Measurements from ENCODE around the gene ELAVL1.
A peak's percentile ranks its signal among the peaks of the same experiment; 100 is the strongest.
"Not testable (repeated sequence)": the region's sequence is repeated elsewhere in the genome, so short reads cannot be mapped to it uniquely, and the experiment has no call there.

The ELAVL1 gene

GRCh38 chr19:8036434-8037099 is 31.1 kb upstream of the ELAVL1 start:
- Histone ChIP-seq H3K36me3 (ENCODE audit: insufficient read depth, low read depth, low read length) (no peaks in the 10 kb centered on the region), H3K9ac (ENCODE audit: low read depth, low read length) (no peak overlapping the region), H3K9me3 (ENCODE audit: insufficient read depth, low read depth, low read length) (no peaks in the 10 kb centered on the region), H3K4me1 (ENCODE audit: insufficient read depth, low read length) (peaks cover 12% of the 10 kb centered on the region), H3K27me3 (ENCODE audit: insufficient read depth, low read length) (no peaks in the 10 kb centered on the region), H3K27ac (ENCODE audit: low read length) (no peak overlapping the region), H3K4me3 (ENCODE audit: low read length) (no peak overlapping the region)

GRCh38 chr19:8034178-8034525 is 28.7 kb upstream of the ELAVL1 start:
- H3K4me1 ChIP-seq (ENCODE audit: insufficient read depth, low read length): peaks cover 12% of the 10 kb centered on the region
- H3K27ac ChIP-seq (ENCODE audit: low read length): no peak overlapping the region
- H3K9ac ChIP-seq (ENCODE audit: low read depth, low read length): no peak overlapping the region
- H3K27me3 ChIP-seq (ENCODE audit: insufficient read depth, low read length): no peaks in the 10 kb centered on the region
- H3K9me3 ChIP-seq (ENCODE audit: insufficient read depth, low read depth, low read length): no peaks in the 10 kb centered on the region
- no peak overlapping the region for H3K4me3 ChIP-seq (ENCODE audit: low read length)
- no peaks in the 10 kb centered on the region for H3K36me3 ChIP-seq (ENCODE audit: insufficient read depth, low read depth, low read length)

GRCh38 chr19:8033287-8034177 is 28.1 kb upstream of the ELAVL1 start:
- not testable (repeated sequence) for H3K27ac ChIP-seq (ENCODE audit: low read length); H3K27me3 ChIP-seq (ENCODE audit: insufficient read depth, low read length); H3K4me3 ChIP-seq (ENCODE audit: low read length); H3K9me3 ChIP-seq (ENCODE audit: insufficient read depth, low read depth, low read length); H3K36me3 ChIP-seq (ENCODE audit: insufficient read depth, low read depth, low read length)
- peaks cover 12% of the 10 kb centered on the region for H3K4me1 ChIP-seq (ENCODE audit: insufficient read depth, low read length)
- H3K9ac ChIP-seq (ENCODE audit: low read depth, low read length): peak overlapping the region; percentile 43; the same call in 1 of the 2 replicates

- Histone ChIP-seq H3K9ac (ENCODE audit: low read depth, low read length) (no peak overlapping the region; the same call in 1 of the 2 replicates), H3K4me1 (ENCODE audit: insufficient read depth, low read length) (peaks cover 12% of the 10 kb centered on the region), H3K4me3 (ENCODE audit: low read length) (no peak overlapping the region), H3K9me3 (ENCODE audit: insufficient read depth, low read depth, low read length) (no peaks in the 10 kb centered on the region), H3K36me3 (ENCODE audit: insufficient read depth, low read depth, low read length) (no peaks in the 10 kb centered on the region), H3K27me3 (ENCODE audit: insufficient read depth, low read length) (no peaks in the 10 kb centered on the region), H3K27ac (ENCODE audit: low read length) (no peak overlapping the region)
Observed at GRCh38 chr19:8030960-8031359, 25.5 kb upstream of the ELAVL1 start.

GRCh38 chr19:8028951-8029491 is 23.6 kb upstream of the ELAVL1 start:
- H3K27ac ChIP-seq (ENCODE audit: low read length): no peak overlapping the region
- H3K36me3 ChIP-seq (ENCODE audit: insufficient read depth, low read depth, low read length): no peaks in the 10 kb centered on the region
- H3K4me1 ChIP-seq (ENCODE audit: insufficient read depth, low read length): peaks cover 12% of the 10 kb centered on the region
- H3K27me3 ChIP-seq (ENCODE audit: insufficient read depth, low read length): no peaks in the 10 kb centered on the region
- H3K4me3 ChIP-seq (ENCODE audit: low read length): no peak overlapping the region
- H3K9ac ChIP-seq (ENCODE audit: low read depth, low read length): peak overlapping the region; percentile 24
- no peaks in the 10 kb centered on the region for H3K9me3 ChIP-seq (ENCODE audit: insufficient read depth, low read depth, low read length)

- Histone ChIP-seq H3K27me3 (ENCODE audit: insufficient read depth, low read length) (no peaks in the 10 kb centered on the region), H3K9ac (ENCODE audit: low read depth, low read length) (no peak overlapping the region), H3K4me1 (ENCODE audit: insufficient read depth, low read length) (no peaks in the 10 kb centered on the region; the same call in 1 of the 2 replicates), H3K9me3 (ENCODE audit: insufficient read depth, low read depth, low read length) (no peaks in the 10 kb centered on the region), H3K36me3 (ENCODE audit: insufficient read depth, low read depth, low read length) (no peaks in the 10 kb centered on the region), H3K27ac (ENCODE audit: low read length) (no peak overlapping the region), H3K4me3 (ENCODE audit: low read length) (no peak overlapping the region)
Observed at GRCh38 chr19:8025316-8025715, 19.9 kb upstream of the ELAVL1 start.

- not testable (repeated sequence) for H3K36me3 ChIP-seq (ENCODE audit: insufficient read depth, low read depth, low read length); H3K4me3 ChIP-seq (ENCODE audit: low read length); H3K4me1 ChIP-seq (ENCODE audit: insufficient read depth, low read length); H3K9me3 ChIP-seq (ENCODE audit: insufficient read depth, low read depth, low read length); H3K27ac ChIP-seq (ENCODE audit: low read length); H3K27me3 ChIP-seq (ENCODE audit: insufficient read depth, low read length); H3K9ac ChIP-seq (ENCODE audit: low read depth, low read length)
Observed at GRCh38 chr19:8024256-8024655, 18.8 kb upstream of the ELAVL1 start.

- Histone ChIP-seq H3K27me3 (ENCODE audit: insufficient read depth, low read length) (no peaks in the 10 kb centered on the region), H3K4me1 (ENCODE audit: insufficient read depth, low read length) (no peaks in the 10 kb centered on the region; the same call in 1 of the 2 replicates), H3K9me3 (ENCODE audit: insufficient read depth, low read depth, low read length) (no peaks in the 10 kb centered on the region), H3K27ac (ENCODE audit: low read length) (no peak overlapping the region), H3K36me3 (ENCODE audit: insufficient read depth, low read depth, low read length) (no peaks in the 10 kb centered on the region), H3K4me3 (ENCODE audit: low read length) (no peak overlapping the region), H3K9ac (ENCODE audit: low read depth, low read length) (no peak overlapping the region)
Observed at GRCh38 chr19:8023371-8023770, 17.9 kb upstream of the ELAVL1 start.

GRCh38 chr19:8022275-8022674 is 16.8 kb upstream of the ELAVL1 start:
- Histone ChIP-seq H3K9ac (ENCODE audit: low read depth, low read length) (no peak overlapping the region), H3K9me3 (ENCODE audit: insufficient read depth, low read depth, low read length) (no peaks in the 10 kb centered on the region), H3K4me3 (ENCODE audit: low read length) (no peak overlapping the region), H3K27me3 (ENCODE audit: insufficient read depth, low read length) (no peaks in the 10 kb centered on the region), H3K36me3 (ENCODE audit: insufficient read depth, low read depth, low read length) (no peaks in the 10 kb centered on the region), H3K4me1 (ENCODE audit: insufficient read depth, low read length) (no peaks in the 10 kb centered on the region), H3K27ac (ENCODE audit: low read length) (no peak overlapping the region)

GRCh38 chr19:8021374-8021773 is 15.9 kb upstream of the ELAVL1 start:
- Histone ChIP-seq H3K27me3 (ENCODE audit: insufficient read depth, low read length) (no peaks in the 10 kb centered on the region), H3K4me3 (ENCODE audit: low read length) (no peak overlapping the region), H3K27ac (ENCODE audit: low read length) (no peak overlapping the region), H3K9ac (ENCODE audit: low read depth, low read length) (no peak overlapping the region), H3K36me3 (ENCODE audit: insufficient read depth, low read depth, low read length) (no peaks in the 10 kb centered on the region), H3K4me1 (ENCODE audit: insufficient read depth, low read length) (no peaks in the 10 kb centered on the region), H3K9me3 (ENCODE audit: insufficient read depth, low read depth, low read length) (no peaks in the 10 kb centered on the region)

GRCh38 chr19:8020681-8021080 is 15.2 kb upstream of the ELAVL1 start:
- H3K27me3 ChIP-seq (ENCODE audit: insufficient read depth, low read length): no peaks in the 10 kb centered on the region
- no peak overlapping the region for H3K4me3 ChIP-seq (ENCODE audit: low read length)
- H3K27ac ChIP-seq (ENCODE audit: low read length): no peak overlapping the region
- no peaks in the 10 kb centered on the region for H3K36me3 ChIP-seq (ENCODE audit: insufficient read depth, low read depth, low read length)
- no peak overlapping the region for H3K9ac ChIP-seq (ENCODE audit: low read depth, low read length)
- no peaks in the 10 kb centered on the region for H3K4me1 ChIP-seq (ENCODE audit: insufficient read depth, low read length)
- H3K9me3 ChIP-seq (ENCODE audit: insufficient read depth, low read depth, low read length): no peaks in the 10 kb centered on the region

GRCh38 chr19:8017808-8018207 is 12.4 kb upstream of the ELAVL1 start:
- no peak overlapping the region for H3K4me3 ChIP-seq (ENCODE audit: low read length)
- H3K9ac ChIP-seq (ENCODE audit: low read depth, low read length): no peak overlapping the region
- no peaks in the 10 kb centered on the region for H3K4me1 ChIP-seq (ENCODE audit: insufficient read depth, low read length)
- no peak overlapping the region for H3K27ac ChIP-seq (ENCODE audit: low read length)
- no peaks in the 10 kb centered on the region for H3K36me3 ChIP-seq (ENCODE audit: insufficient read depth, low read depth, low read length)
- no peaks in the 10 kb centered on the region for H3K27me3 ChIP-seq (ENCODE audit: insufficient read depth, low read length)
- no peaks in the 10 kb centered on the region for H3K9me3 ChIP-seq (ENCODE audit: insufficient read depth, low read depth, low read length)

Data from iPS-20b (cell line).